ENCODE measurements around the gene ZFYVE28. TPM values are rescaled to one million over a fixed set of nuclear protein-coding genes. Genes with fewer than 3 reads are reported as not detected.

ZFYVE28 gene
- total RNA-seq, 3 donors from 2014 or later = 12.3 to 14.1 (median 13.9) TPM

DNA sequence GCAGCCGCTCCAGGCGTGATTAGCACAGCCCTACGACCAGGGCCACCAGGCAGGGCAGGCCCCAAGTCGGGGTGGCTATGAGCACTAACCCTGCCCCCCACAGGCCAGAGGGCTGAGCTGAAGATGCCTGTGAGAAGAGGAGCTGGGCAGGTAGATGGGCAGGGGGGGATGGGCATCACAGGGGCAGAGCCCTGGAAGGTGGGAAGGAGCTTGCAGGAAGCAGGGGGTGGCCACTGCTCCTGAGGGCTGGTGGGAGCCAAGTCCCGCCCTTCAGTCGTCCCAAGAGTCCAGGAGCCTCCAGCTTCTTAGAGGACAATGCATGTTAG is 149.3 kb downstream of the ZFYVE28 start:
- H3K27me3 ChIP-seq = no peaks in the 10 kb centered on the region
- peak overlapping the region in 1 of 2 donors; percentile 19 for H3K27ac ChIP-seq
- peaks cover 0 to 9% of the 10 kb centered on the region in 2 donors for H3K4me1 ChIP-seq
- no peaks in the 10 kb centered on the region for H3K36me3 ChIP-seq
- intact Hi-C loops (cut with DNase I; ENCODE audit: low total_unique reads) = no loop called here
- no peak for DNase-seq (ENCODE audit: low spot score in 2 of 2)
- TF ChIP-seq POLR2AphosphoS5 (IDR thresholded peaks at IDR 0.05) (no peak), POLR2A (IDR thresholded peaks at IDR 0.05) (no peak)
- TF ChIP-seq, protein P1, sequence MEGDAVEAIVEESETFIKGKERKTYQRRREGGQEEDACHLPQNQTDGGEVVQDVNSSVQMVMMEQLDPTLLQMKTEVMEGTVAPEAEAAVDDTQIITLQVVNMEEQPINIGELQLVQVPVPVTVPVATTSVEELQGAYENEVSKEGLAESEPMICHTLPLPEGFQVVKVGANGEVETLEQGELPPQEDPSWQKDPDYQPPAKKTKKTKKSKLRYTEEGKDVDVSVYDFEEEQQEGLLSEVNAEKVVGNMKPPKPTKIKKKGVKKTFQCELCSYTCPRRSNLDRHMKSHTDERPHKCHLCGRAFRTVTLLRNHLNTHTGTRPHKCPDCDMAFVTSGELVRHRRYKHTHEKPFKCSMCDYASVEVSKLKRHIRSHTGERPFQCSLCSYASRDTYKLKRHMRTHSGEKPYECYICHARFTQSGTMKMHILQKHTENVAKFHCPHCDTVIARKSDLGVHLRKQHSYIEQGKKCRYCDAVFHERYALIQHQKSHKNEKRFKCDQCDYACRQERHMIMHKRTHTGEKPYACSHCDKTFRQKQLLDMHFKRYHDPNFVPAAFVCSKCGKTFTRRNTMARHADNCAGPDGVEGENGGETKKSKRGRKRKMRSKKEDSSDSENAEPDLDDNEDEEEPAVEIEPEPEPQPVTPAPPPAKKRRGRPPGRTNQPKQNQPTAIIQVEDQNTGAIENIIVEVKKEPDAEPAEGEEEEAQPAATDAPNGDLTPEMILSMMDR (IDR thresholded peaks at IDR 0.05) = no peak
- H3K9me3 ChIP-seq = no peaks in the 10 kb centered on the region
- H3K4me3 ChIP-seq = peak overlapping the region in 2 of 3 donors; percentile 9 to 33

DNA sequence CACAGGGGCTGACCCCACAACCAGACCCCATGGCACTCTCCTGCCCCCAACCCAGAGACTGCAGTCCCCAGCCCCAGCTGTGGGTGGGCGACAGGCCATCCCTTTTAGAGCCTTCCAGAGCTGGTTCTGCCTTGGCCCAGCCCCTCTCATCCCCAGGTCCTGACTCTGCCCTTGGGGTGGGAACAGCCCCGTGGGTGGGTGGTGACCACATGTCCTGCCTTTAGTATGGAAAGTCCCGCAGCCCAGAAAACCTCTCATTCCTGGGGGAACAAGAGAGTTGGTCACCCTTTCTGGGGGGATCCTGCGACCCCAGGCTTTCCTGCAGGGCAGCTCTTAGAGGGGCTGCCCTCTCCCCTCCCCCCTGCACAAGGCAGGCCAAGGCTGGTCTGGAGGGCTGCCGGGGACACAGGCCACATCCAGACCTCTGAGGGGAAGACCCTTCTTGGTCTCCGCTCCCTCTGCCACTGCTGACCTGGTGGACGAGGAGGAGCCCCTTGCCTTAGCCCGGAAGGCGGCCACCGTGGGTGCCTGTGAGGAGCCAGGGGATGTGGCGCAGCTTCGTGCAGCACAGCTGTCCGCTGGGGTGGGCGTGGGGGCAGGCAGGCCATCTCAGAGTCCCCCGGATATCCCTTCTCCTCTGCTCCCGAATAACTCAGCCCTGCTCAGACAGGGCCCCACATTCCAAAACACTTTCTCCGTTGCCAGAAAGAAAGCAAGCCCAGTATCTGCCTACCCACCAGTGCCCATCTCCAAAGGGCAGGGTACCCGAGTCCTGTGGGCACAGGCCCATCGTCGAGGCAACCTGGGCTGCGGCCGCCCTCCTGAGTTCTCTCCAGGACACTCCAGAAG is 149.9 kb downstream of the ZFYVE28 start:
- Histone ChIP-seq H3K27ac (peak overlapping the region in 1 of 2 donors; percentile 19), H3K9me3 (no peaks in the 10 kb centered on the region), H3K27me3 (no peaks in the 10 kb centered on the region), H3K4me3 (peak overlapping the region in 2 of 3 donors; percentile 9 to 33), H3K4me1 (peaks cover 0 to 9% of the 10 kb centered on the region in 2 donors), H3K36me3 (no peaks in the 10 kb centered on the region)
- TF ChIP-seq, protein P1 (IDR thresholded peaks at IDR 0.05) = no peak
- TF ChIP-seq POLR2AphosphoS5 (IDR thresholded peaks at IDR 0.05) (no peak), POLR2A (IDR thresholded peaks at IDR 0.05) (no peak)
- DNase-seq (ENCODE audit: low spot score in 2 of 2) = no peak
- intact Hi-C loops (cut with DNase I; ENCODE audit: low total_unique reads) = no loop called here

DNA sequence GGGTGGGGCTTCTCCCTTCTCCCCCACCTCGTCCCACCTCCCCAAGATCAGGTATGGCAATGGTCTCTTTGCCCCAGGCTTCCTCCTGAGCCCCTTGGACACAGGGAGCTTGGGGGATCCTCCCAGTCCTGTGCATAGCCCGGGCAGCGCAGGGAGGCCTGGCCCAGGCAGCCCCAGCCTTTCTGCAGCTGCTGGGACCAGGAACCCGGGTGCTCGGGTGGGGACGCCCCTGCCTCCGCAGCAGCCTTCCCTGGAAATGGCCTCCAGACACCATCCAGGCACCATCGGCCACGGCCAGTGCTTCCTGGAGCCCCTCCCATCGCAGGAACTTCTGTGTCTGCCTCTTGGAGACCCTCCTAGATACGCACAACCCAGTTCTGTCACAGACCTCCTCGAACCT is 150.6 kb downstream of the ZFYVE28 start:
- Histone ChIP-seq H3K27ac (no peak overlapping the region), H3K4me3 (no peak overlapping the region), H3K9me3 (no peaks in the 10 kb centered on the region), H3K36me3 (no peaks in the 10 kb centered on the region), H3K4me1 (peaks cover 0 to 9% of the 10 kb centered on the region in 2 donors), H3K27me3 (no peaks in the 10 kb centered on the region)
- intact Hi-C loops (cut with DNase I; ENCODE audit: low total_unique reads) = no loop called here
- TF ChIP-seq POLR2AphosphoS5 (IDR thresholded peaks at IDR 0.05) = no peak
- TF ChIP-seq, protein P1 (IDR thresholded peaks at IDR 0.05) = no peak
- no peak for TF ChIP-seq POLR2A (IDR thresholded peaks at IDR 0.05)
- DNase-seq (ENCODE audit: low spot score in 2 of 2) = no peak

DNA sequence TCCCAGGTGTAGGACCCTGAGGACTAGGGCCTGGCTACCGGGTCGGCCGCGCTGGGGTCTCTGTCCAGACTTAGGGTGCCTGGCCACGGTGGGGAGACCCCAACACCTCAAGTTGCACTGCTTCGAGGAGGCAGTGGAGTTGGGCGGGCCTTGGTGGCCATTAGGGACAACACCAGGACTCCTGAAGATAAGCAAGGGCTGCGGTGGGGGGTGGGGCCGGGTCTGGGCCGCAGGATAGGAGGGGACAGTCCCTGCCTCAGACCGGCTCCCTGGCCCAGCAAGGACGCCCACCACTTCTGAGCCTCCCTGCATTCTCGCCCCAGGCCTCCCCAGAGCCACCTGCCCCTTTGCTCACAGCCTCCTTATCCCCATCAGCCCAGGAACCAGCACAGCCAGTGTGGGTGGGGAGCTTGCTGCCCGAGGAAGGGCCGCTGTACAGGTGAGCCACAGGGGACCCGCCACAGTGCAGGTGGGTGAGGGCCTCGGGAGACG is 151.1 kb downstream of the ZFYVE28 start:
- Histone ChIP-seq H3K27ac (no peak overlapping the region), H3K36me3 (no peaks in the 10 kb centered on the region), H3K4me1 (peaks cover 0 to 9% of the 10 kb centered on the region in 2 donors), H3K4me3 (no peak overlapping the region), H3K9me3 (no peaks in the 10 kb centered on the region), H3K27me3 (no peaks in the 10 kb centered on the region)
- TF ChIP-seq POLR2A (IDR thresholded peaks at IDR 0.05) (no peak), POLR2AphosphoS5 (IDR thresholded peaks at IDR 0.05) (no peak)
- TF ChIP-seq, protein P1 (IDR thresholded peaks at IDR 0.05) = no peak
- intact Hi-C loops (cut with DNase I; ENCODE audit: low total_unique reads) = no loop called here
- no peak for DNase-seq (ENCODE audit: low spot score in 2 of 2)

DNA sequence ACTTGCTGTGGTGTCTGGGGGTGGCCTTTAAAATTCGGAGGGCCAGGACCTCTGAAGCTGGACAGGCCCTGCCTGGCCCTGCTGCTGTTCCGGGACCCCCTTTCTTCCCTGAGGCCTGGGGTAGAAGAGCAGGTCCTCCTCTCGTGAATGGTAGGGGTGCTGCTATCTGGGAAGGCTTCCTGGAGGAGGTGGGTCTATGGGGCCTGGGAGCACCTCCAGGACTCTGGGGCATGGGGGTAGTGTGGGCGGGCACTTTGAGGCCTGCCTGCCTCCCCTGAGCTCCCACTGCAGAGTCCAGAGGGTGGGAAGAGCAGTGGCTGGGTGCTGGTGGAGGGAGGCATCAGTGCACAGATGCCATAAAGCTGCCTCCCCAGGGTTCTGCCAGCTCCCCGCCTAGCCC is 151.6 kb downstream of the ZFYVE28 start:
- DNase-seq (ENCODE audit: low spot score in 2 of 2) = no peak
- Histone ChIP-seq H3K36me3 (no peaks in the 10 kb centered on the region), H3K4me3 (no peak overlapping the region), H3K4me1 (peaks cover 0 to 9% of the 10 kb centered on the region in 2 donors), H3K27me3 (no peaks in the 10 kb centered on the region), H3K9me3 (no peaks in the 10 kb centered on the region), H3K27ac (no peak overlapping the region)
- intact Hi-C loops (cut with DNase I; ENCODE audit: low total_unique reads) = no loop called here
- TF ChIP-seq, protein P1 (IDR thresholded peaks at IDR 0.05) = no peak
- TF ChIP-seq POLR2AphosphoS5 (IDR thresholded peaks at IDR 0.05) (no peak), POLR2A (IDR thresholded peaks at IDR 0.05) (no peak)
